ENCODE results near the gene PCBP4.

Gene PCBP4

GRCh38 chr3:51970606-51971300 is 3.5 kb upstream of the PCBP4 start:
- no peak for DNase-seq

- no peak for DNase-seq
Measured at GRCh38 chr3:51969841-51970240, 2.6 kb upstream of the PCBP4 start.

- no peak for DNase-seq
Measured at GRCh38 chr3:51968883-51969678, 1.8 kb upstream of the PCBP4 start.

- no peak for DNase-seq
Measured at GRCh38 chr3:51968170-51968775, 1.0 kb upstream of the PCBP4 start.

- no peak for DNase-seq
Measured at GRCh38 chr3:51966922-51967383, 301 bp downstream of the PCBP4 start.

- DNase-seq, result no peak
Measured at GRCh38 chr3:51966486-51966885, 768 bp downstream of the PCBP4 start.

- DNase-seq, result no peak
Measured at GRCh38 chr3:51966016-51966415, 1.2 kb downstream of the PCBP4 start.

GRCh38 chr3:51964521-51964920 is 2.7 kb downstream of the PCBP4 start:
- no peak for DNase-seq

- no peak for DNase-seq
Measured at GRCh38 chr3:51963951-51964451, 3.3 kb downstream of the PCBP4 start.

GRCh38 chr3:51962854-51963530 is 4.3 kb downstream of the PCBP4 start:
- DNase-seq, result no peak

- no peak for DNase-seq
Measured at GRCh38 chr3:51961602-51962569, 5.4 kb downstream of the PCBP4 start.

GRCh38 chr3:51961011-51961410 is 6.2 kb downstream of the PCBP4 start:
- no peak for DNase-seq

- DNase-seq, result no peak
Measured at GRCh38 chr3:51960386-51960785, 6.9 kb downstream of the PCBP4 start.

GRCh38 chr3:51959651-51960050 is 7.6 kb downstream of the PCBP4 start:
- no peak for DNase-seq

- DNase-seq, result no peak
Measured at GRCh38 chr3:51958603-51959521, 8.4 kb downstream of the PCBP4 start.

- DNase-seq, result no peak
Measured at GRCh38 chr3:51957520-51958205, 9.6 kb downstream of the PCBP4 start.

- no peak for DNase-seq
Measured at GRCh38 chr3:51955893-51956770, 11.1 kb downstream of the PCBP4 start.

- no peak for DNase-seq
Measured at GRCh38 chr3:51955175-51955892, 11.9 kb downstream of the PCBP4 start, which contains the start of gene GPR62. Gene GPR62 (plus strand): TSS chr3:51955381. CDS start chr3:51955653, 272 bp downstream.

Data from activated CD4-positive, alpha-beta T cell treated with anti-CD3 and anti-CD28 coated beads, Interleukin-2, amount 50 U/mL, for 4 hours (primary cell).